HG02623 (cell line): ENCODE measurements around the gene SAT2.

ENCODE experiments used
- ATAC-seq: cut with Tn5 transposase; IDR thresholded peaks from one replicate; pipeline ENCODE4 v1.9.1; 2021; ENCODE audit warnings: moderate library complexity; ENCODE audit not compliant: unreplicated experiment

The SAT2 gene

DNA sequence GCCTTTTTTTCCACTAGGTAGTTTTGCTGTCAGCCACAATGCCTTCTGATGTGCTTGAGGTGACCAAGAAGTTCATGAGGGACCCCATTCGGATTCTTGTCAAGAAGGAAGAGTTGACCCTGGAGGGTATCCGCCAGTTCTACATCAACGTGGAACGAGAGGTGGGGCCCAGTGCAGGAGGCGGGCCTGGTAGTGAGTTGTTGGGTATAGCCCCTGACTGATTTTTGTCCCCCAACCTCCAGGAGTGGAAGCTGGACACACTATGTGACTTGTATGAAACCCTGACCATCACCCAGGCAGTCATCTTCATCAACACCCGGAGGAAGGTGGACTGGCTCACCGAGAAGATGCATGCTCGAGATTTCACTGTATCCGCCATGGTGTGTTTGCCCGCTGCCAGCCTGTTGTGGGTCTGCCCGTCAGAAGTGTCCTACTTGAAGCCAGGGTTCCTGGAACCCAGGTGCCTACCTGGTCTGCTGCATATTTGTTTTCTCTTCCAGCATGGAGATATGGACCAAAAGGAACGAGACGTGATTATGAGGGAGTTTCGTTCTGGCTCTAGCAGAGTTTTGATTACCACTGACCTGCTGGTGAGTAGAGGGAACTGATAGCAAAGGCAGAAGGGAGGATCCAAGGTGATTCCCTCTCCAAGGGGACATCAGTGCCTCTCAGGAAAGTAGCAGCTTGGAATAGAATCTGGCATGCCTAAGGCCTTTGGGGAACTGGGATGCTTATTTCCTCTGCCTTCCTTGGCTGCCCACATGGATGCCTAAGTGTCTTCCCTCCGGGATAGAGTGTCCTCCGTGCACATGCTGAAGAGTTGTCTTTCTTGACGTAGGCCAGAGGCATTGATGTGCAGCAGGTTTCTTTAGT is 50.1 kb downstream of the SAT2 start:
- ATAC-seq = no peak

DNA sequence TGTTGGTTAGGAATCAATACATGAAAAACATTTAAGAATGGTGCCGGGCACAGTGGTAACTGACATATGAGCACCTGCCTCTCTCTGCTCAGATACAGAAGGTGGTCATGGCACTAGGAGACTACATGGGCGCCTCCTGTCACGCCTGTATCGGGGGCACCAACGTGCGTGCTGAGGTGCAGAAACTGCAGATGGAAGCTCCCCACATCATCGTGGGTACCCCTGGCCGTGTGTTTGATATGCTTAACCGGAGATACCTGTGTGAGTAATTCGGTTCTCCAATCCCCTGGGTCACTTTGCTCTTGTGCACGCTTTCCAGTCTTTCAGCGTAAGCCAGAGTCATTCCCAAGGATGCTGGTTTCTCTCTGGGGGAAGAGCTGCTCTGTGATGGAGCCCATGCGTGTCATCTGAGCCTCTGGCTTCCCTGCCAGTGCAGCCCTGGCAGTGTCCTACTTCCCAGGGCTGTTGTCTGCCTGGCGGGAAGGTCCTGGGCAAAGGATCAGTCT is 51.1 kb downstream of the SAT2 start:
- no peak for ATAC-seq
